Activated CD8-positive, alpha-beta memory T cell treated with anti-CD3 and anti-CD28 coated beads, Interleukin-2, amount 50 U/mL, for 1 hour (primary cell): ENCODE results near the gene SIN3B.

Experiments
- DNase-seq: peaks from one replicate; pipeline ENCODE4 v3.0.0-alpha.2; 2020; ENCODE audit errors: extremely low read depth

SIN3B gene

DNA sequence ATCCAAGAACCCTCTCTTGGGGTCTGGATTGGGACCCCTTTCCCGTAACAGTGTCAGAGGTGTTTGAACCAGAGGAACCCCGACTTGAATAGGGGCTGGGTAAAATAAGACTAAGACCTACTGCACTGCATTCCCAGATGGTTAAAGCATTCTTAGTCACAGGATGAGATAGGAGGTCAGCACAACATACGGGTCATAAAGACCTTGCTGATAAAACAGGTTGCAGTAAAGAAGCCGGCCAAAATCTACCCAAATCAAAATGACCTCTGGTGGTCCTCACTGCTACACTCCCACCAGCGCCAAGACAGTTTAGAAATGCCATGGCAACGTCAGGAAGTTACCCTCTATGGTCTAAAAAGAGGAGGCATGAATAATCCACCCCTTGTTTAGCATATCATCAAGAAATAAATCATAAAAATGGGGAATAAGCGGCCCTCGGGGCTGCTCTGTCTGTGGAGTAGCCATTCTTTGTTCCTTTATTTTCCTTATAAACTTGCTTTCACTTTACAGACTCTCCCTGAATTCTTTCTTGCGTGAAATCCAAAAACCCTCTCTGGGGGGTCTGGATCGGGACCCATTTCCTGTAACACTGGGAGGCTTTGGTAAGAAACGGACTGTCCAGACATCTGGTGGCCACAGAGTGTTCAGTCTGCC is 4.4 kb upstream of the SIN3B start:
- DNase-seq, result no peak

DNA sequence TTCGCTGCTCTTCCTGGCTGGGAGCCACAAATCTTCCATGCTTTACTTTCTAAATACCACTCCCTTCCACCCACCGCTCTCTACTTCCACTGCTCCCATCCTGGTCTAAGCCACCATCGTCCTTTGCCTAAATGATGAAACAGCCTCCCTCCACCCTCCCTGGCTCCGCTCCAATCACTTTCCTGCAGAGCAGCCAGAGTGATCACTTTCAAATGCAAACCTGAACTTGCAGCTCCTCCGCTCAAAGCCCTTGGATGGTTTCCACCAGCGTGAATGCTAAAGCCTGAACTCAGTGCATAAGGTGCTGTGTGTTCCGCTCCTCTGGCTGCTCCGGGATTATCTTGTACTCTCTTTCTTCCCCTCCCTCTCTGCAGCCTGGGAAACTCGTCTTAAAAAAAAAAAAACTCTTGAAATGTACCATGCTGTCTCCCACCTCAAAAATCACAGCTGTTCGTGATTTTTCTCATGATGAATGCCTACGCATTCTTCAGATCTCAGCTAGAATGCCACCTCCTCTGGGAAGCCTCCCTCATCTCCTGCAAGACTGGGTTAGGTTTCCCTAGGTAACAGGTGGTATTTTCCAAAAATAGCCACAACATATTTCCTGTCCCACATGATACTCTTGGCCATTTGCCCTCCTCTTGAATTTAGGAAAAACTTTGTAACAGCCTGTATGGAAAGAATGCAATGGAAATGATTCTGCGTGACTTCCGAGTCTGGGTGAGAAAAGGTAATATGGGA is 3.7 kb upstream of the SIN3B start:
- no peak for DNase-seq

DNA sequence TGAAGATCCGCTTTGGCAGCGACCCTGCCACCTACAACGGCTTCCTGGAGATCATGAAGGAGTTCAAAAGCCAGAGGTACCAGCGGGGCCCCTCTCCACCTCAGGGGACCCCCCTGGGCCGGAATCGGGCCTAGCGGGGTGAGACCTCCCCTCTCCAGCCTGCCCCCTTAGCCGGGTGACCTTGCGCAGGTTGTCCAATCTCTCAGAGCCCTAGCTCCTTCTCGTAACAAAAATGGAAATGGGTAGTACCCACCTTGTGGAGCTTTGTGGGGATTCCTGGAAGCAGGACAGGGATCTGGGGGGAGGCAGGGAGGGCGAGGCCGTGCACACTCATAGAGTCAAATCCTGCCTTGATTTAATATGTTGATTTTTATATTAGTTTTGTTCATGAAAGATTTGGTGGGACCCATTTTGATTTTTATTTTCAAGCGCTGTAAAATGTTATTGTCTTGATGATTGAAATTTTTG is 658 bp downstream of the SIN3B start:
- DNase-seq, result no peak

DNA sequence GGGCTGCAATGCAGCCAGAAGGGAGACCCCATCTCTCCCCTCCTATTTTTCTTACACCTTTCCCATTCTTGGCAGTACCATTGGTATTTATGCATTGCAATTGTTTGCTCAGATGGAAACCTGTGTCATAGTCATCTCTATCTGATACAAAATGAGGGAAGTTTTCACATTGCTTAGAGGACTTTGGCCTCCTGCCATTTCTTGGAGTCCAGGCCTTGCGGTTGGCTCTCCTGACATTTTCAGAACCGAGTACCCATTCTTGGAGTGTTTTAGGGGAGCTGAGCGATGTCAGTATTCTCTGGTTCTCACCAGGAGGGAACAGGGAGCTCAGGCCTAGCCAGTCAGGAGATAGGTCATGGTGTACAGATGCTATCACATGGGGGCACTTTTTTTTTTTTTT is 1.5 kb downstream of the SIN3B start:
- DNase-seq, result no peak

DNA sequence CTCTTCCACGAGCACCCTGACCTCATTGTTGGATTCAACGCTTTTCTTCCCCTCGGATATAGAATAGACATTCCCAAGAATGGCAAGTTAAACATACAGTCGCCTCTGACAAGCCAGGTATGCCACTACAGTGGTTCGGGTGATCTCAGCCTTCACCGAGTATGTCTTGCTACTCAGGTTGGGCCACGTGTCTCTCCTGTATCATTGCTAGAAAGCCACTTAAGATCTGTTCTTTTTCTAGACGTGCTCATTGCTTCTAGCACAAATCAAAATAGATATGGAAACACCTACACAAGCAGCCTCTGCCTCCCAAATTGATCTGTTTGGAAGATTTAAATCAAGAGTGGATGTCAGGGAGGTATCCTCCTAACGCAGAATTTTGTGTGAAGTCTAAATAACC is 2.3 kb downstream of the SIN3B start:
- no peak for DNase-seq

DNA sequence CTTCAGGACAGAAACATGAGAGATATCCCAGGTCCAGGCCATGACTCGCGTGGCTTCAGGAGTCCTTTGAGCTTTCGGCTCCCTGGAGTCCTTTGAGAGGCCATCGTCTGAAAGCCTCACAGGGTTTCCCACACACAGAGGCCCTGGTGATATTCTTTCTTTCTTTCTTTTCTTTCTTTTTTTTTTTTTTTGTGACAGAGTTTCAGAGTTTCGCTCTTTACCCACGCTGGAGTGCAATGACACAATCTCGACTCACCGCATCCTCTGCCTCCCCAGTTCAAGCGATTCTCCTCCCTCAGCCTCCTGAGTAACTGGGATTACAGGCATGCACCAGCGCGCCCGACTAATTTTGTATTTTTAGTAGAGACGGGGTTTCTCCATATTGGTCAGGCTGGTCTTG is 5.5 kb downstream of the SIN3B start:
- DNase-seq, result no peak

DNA sequence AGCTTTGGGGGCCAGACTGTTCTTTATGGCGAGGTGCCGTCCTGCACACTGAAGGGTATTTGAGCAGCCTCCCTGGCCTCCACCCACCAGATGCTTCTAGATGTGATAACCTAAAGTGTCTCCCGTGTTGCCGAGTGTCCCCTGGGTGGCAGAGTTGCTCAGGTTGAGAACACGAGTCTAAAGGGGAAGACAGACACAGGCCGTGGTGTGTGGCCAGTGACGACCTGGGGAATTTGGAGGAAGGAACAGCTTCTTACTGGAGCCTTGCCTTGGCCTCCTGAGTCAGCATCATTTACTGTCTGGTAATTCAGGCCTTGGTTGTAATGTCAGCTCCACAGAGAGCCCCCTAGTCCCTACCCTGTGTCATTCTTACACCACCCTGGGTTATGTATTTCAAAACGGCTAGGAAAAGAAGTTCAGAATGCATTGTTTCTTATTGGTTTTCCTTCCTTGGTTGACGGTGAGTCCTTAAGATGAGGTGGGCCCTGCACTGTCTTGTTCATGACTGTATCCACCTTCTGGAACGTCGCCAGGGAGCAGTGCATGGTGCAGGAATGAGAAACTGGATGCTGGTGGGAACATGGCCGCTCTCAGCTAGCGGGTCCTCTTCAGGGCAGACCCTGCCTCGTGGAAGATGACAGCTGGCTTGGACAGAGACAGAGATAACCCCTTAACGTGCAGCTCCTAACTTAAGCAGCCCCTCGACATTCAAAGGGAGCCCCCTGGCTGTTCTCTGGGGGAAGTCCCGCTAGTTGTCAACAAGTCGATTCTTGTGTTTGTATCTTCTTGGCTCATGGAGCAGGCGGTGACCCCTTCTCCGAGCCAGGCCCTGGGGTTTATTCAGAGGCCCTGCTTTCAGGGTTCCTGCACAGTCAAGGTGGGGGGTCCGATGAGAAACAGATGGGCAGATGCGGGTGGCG is 7.2 kb downstream of the SIN3B start:
- no peak for DNase-seq

DNA sequence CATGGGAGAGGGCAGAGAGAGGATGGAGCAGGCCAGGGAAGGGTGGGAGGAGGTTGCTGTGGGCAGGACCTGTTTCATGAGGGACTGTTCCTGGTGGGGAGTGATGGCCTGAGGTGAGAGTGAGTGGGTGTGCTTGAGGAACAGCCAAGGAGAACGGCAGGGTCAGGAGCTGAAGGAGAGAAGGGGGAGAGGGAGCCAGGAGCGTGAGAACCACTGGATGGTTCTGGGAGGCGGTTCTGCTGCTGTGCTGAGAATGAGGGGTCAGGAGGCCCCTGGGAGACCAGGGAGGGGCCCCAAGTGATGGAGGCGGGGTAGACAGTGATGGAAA is 7.8 kb downstream of the SIN3B start:
- no peak for DNase-seq

DNA sequence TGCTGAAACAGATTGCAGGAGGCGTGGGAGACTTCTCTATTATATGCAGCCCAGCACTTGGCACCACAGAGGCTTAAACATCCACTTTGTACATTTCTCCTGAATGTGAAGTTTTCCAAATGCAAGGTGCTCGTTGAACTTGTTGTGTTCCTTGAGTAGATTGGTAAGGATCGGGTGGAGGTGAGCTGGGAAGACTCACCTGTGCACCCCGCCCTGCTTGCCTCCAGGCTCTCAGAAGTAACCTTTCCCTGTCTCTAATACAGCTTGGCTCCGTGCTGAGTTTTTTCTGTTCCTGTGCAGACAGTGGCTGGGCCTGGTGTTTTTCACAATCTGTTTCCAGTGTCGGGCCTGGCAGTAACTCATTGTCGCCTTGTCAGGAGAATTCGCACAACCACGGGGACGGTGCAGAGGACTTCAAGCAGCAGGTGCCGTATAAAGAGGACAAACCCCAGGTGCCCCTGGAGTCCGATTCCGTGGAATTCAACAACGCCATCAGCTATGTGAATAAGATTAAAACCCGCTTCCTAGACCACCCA is 12.3 kb downstream of the SIN3B start:
- DNase-seq, result no peak

DNA sequence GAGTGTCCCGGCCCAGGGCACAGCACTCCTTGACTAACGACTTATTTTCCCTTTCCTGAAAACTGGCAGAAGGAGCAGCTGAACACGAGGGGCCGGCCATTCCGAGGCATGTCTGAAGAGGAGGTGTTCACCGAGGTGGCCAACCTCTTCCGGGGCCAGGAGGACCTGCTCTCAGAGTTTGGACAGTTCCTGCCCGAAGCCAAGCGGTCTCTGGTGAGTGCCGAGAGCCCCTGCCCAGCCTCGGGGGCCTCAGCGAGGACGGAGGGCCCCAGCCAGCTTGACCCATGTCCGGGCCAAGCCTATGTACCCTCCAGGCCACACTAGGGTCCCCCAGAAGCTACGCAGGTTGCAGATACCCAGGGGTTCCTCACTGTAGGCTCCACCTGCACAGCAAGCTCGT is 17.7 kb downstream of the SIN3B start:
- DNase-seq, result no peak

DNA sequence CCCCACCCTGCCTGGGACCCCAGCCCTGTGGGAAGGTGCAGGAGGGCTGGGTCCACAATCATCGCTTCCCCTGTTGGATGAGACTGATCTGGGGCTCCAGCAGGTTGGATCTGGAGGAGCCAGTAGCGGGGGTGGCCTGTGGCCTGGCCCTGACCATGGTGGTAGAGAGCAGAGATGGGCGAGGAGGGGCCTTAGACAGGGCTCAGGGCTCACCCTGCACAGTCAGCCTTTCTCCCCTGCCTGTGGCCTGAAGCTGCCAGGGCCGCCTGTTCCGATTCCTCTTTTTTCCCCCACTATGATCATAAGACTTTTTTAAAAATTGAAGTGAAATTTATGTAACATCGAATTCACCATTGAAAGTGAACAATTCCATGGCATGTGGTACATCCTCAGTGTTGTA is 18.2 kb downstream of the SIN3B start:
- no peak for DNase-seq

DNA sequence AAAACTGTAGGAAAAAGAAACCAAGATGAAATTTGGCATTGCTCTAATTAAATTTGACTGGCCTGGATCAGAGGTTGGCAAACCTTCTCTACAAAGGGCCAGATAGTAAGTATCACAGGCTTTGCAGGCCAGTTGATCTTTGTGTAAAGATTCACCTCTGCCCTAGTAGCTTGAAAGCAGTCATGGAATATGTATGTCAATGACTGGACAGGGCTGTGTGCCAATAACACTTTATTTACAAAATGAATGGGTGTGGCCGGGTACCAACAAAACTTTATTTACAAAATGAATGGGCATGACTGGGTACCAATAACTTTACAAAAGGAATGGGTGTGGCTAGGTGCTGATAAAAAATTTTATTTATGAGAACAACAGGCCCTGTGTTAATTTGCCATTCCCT is 20.0 kb downstream of the SIN3B start:
- DNase-seq, result no peak

DNA sequence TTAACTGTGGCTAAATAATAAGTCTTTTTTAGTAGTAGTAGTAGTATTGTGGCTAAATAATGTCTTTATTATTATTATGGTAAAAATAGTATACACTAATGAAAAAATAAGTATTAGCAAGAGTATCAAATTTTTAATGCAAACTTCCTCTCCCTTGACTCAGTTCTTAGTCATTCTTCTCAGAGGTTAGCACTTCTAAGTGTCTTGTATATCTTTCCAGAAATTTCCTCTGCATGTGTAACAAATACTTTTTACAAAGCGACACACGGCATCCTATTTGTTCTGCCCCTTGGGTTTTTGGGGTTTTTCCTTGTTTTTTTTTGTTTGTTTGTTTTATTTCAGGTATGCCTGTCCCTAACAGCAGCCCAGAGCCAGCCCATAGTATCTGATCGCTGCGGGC is 20.9 kb downstream of the SIN3B start:
- no peak for DNase-seq

DNA sequence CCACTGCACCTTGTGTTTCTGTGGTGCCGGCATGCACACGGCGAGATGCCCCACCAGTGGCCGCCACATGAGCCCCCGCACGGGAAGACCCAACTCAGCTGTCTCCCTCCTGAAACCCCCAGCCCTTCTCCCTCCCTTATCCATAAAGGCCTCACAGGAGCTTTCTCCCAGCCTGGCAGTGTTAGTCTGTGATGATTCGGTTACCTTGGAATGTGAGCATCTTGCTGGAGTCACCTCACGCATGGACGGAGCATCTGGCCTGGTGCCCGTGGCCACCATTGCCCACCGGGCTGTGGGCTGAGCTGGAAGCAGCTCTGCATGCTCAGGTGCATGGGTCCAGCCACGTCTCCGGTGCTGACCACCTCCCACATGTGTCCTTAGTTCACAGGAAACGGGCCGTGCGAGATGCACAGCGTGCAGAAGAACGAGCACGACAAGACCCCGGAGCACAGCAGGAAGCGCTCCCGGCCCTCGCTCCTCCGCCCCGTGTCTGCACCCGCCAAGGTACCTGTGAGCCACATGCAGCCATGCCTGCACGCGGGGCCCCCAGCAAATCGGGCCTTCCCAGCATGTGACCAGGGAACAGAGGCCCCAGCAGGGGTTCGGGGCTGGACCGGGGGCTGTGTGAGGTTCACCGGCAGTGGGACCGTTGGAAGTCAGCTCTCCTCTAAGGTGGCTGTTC is 22.0 kb downstream of the SIN3B start:
- no peak for DNase-seq

DNA sequence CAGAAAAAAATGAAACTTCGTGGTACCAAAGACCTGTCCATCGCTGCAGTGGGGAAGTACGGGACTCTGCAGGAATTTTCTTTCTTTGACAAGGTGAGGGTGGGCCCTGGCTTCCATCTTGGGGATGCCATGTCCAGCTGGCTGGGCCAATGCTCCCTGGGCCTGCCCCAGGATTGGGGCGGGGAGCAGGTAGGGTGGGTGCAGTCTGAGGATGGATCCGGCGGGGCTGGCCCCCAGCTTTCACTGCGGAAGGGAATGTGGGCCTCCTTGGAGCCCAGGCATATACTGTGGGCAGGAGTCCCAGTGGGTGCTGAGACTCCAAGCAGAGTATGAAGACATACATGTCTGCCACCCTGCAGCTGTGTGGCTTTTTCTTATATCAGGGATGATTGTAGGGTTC is 23.9 kb downstream of the SIN3B start:
- DNase-seq, result no peak

DNA sequence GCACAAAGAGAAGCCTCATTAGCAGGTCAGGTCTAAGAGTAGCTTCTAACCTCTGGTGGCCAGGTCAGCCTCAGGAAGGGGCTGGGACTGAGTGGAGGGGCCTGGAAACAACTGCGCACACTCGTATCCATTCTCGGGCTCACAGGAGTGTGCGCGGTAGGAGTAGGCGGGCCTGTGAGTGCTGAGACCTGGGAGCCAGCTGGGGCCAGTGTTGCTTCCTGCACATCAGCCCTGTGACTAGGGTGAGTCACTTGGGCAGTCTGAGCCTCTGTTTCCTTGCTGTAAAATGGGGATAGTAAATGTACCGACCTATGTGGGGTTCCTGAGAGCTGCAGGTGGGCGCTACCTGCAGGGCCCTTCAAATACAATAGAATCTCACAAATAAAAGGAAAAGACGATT is 26.9 kb downstream of the SIN3B start:
- DNase-seq, result no peak

DNA sequence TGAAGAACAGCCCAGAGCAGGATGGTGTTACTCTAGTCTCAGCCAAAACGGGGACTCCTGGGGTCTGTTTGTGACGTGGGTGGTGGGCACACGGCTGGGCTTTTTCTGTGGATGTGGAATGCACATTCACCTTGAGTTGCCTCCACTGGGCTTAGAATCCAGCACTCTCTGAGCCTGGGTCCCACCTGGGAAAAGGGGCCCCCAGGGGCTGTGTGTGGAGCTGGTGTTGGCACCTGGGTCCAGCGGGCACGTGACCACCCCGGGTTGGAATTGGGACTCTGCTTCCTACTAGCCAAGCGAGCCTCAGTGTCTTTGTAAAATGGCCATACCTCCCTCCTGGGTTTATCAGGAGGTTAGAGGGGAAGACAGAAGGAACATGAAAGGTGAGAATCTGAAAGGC is 30.4 kb downstream of the SIN3B start:
- no peak for DNase-seq

DNA sequence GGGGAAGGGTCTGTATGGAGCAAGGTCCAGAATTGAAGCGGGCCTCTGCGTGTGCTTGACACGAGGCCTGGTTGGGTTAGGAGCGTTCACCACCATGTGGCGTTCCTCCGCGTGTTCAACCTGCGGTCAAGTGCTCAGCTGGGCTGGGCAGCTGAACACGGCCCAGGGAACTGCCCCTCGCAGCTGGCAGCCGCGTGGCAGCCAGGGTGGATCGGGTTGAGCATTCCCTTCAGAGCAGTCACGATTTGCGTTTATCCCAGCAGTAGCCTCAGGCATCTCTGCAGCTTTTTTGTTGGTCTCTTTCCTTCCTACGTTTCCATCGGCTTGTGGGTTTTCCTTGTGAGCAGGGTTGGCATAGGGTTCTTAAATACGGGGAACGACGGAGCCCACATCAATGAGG is 30.9 kb downstream of the SIN3B start:
- no peak for DNase-seq

DNA sequence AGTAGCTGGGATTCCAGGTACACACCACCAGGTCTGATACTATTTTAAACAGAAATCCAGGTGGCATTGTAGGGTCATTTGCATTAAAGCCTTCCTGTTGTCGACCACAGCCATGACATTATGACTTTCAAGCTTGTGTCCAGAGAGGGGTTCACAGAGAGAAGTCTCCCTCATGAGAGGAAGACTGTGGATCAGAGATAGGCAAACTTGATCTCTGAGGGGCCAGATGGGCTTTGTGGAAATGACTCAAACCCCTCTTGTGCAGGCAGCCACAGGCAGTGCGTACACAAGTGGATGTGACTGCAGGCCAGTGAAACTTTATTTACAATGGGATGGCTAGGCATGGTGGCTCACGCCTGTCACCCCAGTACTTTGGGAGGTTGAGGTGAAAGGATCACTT is 31.8 kb downstream of the SIN3B start:
- no peak for DNase-seq

DNA sequence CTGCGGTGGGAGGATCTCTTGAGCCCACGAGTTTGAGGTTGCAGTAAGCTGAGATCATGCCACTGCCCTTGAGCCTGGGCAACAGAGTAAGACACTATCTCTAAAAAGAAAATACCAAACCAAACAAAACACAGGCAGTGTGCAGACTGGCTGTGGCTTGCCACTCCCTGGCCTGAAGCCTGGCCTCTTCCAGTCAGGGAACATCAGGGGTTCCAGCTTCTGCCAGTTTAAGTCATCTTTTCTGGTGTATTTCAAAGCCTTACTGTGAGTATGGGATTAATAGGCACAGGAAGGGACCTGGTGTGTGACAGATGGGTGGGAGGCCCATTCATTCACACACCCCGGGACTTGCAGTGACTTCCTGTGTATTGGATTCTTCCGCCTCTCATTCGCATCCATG is 32.6 kb downstream of the SIN3B start:
- DNase-seq, result no peak

DNA sequence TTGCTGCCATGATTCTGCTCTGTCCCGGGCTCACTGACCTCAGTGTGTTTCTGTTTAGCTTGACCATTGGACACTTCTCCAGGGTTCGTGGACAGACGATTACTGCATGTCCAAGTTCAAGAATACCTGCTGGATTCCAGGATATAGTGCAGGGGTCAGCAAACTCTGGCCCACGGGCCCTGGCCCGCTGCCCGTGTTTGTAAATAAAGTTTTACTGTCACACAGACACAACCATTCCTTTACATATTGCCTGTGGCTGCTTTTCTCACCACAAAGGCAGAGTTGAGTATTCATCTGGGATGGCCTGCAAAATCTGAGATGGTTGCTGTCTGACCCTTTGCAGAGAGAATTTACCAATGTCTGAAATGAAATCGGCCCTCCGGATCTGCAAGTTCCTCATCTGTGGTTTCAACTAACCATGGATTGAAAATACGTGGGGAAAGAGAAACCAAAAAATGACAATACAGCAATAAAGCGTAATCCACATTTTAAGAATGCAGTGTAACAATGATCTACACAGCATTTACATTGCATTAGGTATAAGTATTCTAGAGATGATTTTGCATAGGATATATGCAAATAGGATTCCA is 33.7 kb downstream of the SIN3B start:
- DNase-seq, result no peak

DNA sequence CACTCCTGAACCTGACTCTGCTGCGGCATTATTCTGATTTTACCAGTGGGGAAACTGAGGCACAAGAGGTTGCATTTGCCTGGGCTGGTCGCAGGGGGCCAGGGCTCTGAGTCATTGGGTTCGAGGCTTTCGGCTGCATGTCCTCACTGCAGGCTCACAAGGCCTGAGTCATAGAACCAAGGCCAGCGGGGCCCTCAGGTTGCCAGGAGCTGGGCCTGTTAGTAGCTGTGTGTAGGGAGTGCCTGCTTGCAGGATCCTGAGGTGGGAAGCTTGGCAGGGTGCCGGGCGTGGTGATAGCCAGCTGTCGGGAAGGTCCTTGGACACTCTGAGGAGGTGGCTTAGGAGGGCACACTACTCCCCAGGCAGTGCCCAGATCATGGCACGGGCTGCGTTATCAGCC is 38.0 kb downstream of the SIN3B start:
- DNase-seq, result no peak
